ENCODE measurements around the gene BUB3.

BUB3 gene

DNA sequence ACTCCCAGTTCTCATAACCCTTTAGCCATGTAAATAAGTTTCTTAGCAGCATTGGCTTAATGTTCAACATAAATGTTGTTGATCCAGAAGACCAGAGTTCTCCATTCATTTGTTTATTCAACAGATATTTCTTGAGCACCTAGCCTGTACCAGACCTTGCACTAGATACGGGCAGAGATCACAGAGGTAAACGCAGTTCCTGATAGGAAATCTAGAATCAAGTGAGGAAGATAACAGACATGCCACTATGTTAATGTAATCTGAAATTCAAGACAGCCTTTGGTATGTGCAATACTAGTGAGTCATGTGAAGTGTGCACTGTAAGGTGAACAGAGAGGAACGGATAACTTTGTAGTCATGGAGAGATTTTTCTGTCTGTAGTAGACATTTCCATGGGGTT lies 3.0 kb downstream of the BUB3 start:
- TF ChIP-seq, protein P1, sequence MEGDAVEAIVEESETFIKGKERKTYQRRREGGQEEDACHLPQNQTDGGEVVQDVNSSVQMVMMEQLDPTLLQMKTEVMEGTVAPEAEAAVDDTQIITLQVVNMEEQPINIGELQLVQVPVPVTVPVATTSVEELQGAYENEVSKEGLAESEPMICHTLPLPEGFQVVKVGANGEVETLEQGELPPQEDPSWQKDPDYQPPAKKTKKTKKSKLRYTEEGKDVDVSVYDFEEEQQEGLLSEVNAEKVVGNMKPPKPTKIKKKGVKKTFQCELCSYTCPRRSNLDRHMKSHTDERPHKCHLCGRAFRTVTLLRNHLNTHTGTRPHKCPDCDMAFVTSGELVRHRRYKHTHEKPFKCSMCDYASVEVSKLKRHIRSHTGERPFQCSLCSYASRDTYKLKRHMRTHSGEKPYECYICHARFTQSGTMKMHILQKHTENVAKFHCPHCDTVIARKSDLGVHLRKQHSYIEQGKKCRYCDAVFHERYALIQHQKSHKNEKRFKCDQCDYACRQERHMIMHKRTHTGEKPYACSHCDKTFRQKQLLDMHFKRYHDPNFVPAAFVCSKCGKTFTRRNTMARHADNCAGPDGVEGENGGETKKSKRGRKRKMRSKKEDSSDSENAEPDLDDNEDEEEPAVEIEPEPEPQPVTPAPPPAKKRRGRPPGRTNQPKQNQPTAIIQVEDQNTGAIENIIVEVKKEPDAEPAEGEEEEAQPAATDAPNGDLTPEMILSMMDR (IDR thresholded peaks at IDR 0.05; ENCODE audit: insufficient read depth, low read length, missing control alignments) = no peak
- no peak overlapping the region for H3K4me3 ChIP-seq (ENCODE audit: low read depth, low read length)
- DNase-seq (ENCODE audit: low read depth, low spot score) = no peak
- ChIA-PET CTCF (no interaction called here), POLR2A (no interaction called here)

DNA sequence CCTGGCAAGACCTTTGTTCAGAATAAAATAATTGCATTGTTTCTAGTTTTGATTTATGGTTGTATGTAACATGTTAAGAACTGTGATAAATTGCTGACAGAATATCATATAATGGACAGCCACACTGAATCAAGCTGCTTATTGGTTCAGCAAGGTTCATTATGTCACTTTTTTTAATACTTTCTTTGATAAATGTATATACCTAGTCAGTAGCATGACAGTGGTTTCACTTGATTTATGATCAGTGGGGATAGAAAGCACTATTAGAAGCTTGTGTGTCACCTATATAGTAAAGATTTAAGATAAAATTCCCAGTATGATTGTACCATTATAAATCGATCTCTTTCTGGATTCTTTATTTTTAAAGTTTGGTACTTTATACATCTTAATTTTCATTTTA lies 4.5 kb downstream of the BUB3 start:
- DNase-seq (ENCODE audit: low read depth, low spot score) = no peak
- TF ChIP-seq, protein P1 (IDR thresholded peaks at IDR 0.05; ENCODE audit: insufficient read depth, low read length, missing control alignments) = no peak
- ChIA-PET CTCF (interaction anchor here (1.0 kb wide), 1 partner anchor 26 kb away, joined by 3 read pairs; no protein-coding TSS in a partner anchor), POLR2A (no interaction called here)
- H3K4me3 ChIP-seq (ENCODE audit: low read depth, low read length) = no peak overlapping the region

DNA sequence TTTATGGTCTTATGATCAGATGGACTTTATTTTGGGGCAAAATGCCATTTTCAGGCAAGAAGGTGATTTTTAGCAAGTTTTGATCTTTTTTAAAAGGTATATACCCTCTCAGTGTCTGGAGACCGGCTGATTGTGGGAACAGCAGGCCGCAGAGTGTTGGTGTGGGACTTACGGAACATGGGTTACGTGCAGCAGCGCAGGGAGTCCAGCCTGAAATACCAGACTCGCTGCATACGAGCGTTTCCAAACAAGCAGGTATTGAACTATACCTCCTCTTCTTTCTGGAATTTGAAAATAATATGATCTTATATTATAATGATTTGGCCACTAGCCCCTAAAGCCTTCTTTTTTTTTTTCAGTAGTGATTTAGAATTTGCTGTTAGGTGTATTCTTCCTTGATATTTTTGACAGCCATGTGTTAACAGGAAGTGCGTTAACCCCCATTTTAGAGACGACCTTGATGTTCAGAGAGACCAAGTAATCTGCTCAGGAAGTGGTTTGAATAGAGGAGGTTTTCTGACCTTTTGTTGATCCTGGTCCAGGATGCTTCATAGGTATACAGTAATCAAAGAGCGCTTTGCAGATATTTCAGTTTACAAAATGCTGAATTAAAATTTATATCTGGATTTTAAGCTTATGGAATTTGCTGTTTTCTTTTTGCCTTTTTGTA lies 6.2 kb downstream of the BUB3 start:
- TF ChIP-seq, protein P1 (IDR thresholded peaks at IDR 0.05; ENCODE audit: insufficient read depth, low read length, missing control alignments) = no peak
- no peak for DNase-seq (ENCODE audit: low read depth, low spot score)
- H3K4me3 ChIP-seq (ENCODE audit: low read depth, low read length) = no peak overlapping the region
- ChIA-PET POLR2A (no interaction called here), CTCF (no interaction called here)

DNA sequence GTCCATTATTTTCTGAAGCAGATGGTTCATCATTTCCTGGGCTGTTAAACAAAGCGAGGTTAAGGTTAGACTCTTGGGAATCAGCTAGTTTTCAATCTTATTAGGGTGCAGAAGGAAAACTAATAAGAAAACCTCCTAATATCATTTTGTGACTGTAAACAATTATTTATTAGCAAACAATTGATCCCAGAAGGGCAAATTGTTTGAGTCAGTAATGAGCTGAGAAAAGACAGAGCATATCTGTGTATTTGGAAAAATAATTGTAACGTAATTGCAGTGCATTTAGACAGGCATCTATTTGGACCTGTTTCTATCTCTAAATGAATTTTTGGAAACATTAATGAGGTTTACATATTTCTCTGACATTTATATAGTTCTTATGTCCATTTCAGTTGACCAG lies 10.1 kb downstream of the BUB3 start:
- TF ChIP-seq, protein P1 (IDR thresholded peaks at IDR 0.05; ENCODE audit: insufficient read depth, low read length, missing control alignments) = no peak
- POLR2A ChIA-PET = no interaction called here
- CTCF ChIA-PET = interaction anchor here (1.4 kb wide), 1 partner anchor 9 kb away, joined by 4 read pairs; no protein-coding TSS in a partner anchor
- no peak for DNase-seq (ENCODE audit: low read depth, low spot score)
- no peak overlapping the region for H3K4me3 ChIP-seq (ENCODE audit: low read depth, low read length)

DNA sequence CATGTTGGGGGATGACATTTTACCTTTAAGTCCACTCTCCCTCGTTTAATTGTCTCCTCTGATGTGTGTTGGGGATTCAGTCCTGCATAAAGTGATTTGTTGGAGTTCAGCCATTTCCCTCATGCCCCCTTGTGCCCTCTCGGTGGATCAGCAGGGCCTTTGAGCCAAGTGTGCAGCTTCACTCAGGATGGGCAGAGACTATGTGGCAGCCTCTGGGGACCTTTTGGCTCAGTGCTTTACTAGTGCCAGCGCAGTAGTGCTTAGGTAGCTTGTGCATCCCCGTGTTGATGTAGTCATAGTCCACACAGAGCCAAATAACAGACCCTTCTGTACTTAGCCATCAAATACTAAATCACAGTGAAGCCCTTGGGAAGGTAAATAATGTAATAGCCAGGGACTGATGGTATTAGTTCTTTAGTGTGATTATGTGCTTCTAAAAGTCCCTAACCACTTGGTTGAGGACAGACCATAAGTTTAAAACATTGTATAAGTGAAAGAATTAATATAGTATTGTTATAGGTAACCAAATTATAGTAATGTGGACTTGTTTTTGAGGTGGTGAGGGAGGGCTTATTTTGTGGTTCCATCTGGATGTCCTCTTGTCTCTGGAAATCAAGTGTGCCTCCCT lies 11.4 kb downstream of the BUB3 start:
- ChIA-PET CTCF (interaction anchor here (0.8 to 1.1 kb wide), 2 partner anchors 8 to 9 kb away, joined by 3 read pairs; no protein-coding TSS in a partner anchor), POLR2A (no interaction called here)
- no peak overlapping the region for H3K4me3 ChIP-seq (ENCODE audit: low read depth, low read length)
- TF ChIP-seq, protein P1 (IDR thresholded peaks at IDR 0.05; ENCODE audit: insufficient read depth, low read length, missing control alignments) = no peak
- DNase-seq (ENCODE audit: low read depth, low spot score) = no peak

DNA sequence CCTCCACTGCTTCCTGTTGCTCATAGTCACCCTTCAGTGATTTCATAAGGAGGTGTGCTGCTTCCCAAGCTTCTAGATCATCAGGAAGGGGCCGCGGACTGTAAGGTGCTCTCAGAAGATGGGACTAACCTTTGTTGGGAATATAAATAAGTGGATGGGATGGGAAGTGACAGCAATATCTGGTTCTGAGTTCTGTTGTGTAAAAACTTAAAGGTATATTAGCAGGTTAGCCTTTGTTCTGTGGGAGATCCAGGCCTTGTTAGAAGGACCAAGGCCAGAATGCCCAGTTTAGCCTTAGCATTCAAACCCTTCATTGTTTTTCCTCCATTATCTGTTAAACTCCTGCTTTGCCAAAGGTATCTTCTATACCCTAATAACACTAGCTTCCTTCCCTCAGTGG lies 12.4 kb downstream of the BUB3 start:
- TF ChIP-seq, protein P1 (IDR thresholded peaks at IDR 0.05; ENCODE audit: insufficient read depth, low read length, missing control alignments) = no peak
- H3K4me3 ChIP-seq (ENCODE audit: low read depth, low read length) = no peak overlapping the region
- POLR2A ChIA-PET = no interaction called here
- DNase-seq (ENCODE audit: low read depth, low spot score) = no peak
- CTCF ChIA-PET = no interaction called here

Data from AG04449 (cell line).